Large intestine (tissue), 3 donors: Measurements from ENCODE around the gene RFFL. TPM values are rescaled to one million over a fixed set of nuclear protein-coding genes. Genes with fewer than 3 reads are reported as not detected.
"Not testable (repeated sequence)": the region's sequence is repeated elsewhere in the genome, so short reads cannot be mapped to it uniquely, and the experiment has no call there.

ENCODE experiments used
- DNase-seq, 2 donors: peaks; one replicate each; pipeline versions ENCODE4 v3.0.0 to v3.0.0-alpha.2; 2013
- H3K27ac ChIP-seq: one replicate; pipeline ENCODE4 v1.5.1; 2013; ENCODE audit warnings: low read length
- H3K27me3 ChIP-seq: 2 replicates; pipeline ENCODE4 v1.6.1; 2013; ENCODE audit warnings: low read length; ENCODE audit not compliant: control insufficient read depth, insufficient read depth
- H3K36me3 ChIP-seq: 2 replicates; pipeline ENCODE4 v1.6.1; 2013; ENCODE audit warnings: low read length; ENCODE audit not compliant: control insufficient read depth, insufficient read depth
- H3K4me1 ChIP-seq: one replicate; pipeline ENCODE4 v1.6.1; 2013; ENCODE audit warnings: low read length; ENCODE audit not compliant: control insufficient read depth, insufficient read depth
- H3K4me3 ChIP-seq: one replicate; pipeline ENCODE4 v1.5.1; 2013; ENCODE audit warnings: low read length
- H3K9me3 ChIP-seq: one replicate; pipeline ENCODE4 v1.6.1; 2013; ENCODE audit warnings: mild to moderate bottlenecking, low read depth, low read length, moderate library complexity; ENCODE audit not compliant: control insufficient read depth
- WGBS: methylation state at CpG from one replicate; pipeline ENCODE4 v1.1.5; 2013; ENCODE audit warnings: low lambda C conversion rate; ENCODE audit not compliant: insufficient coverage; 5-methylcytosine and 5-hydroxymethylcytosine counted together
- polyA plus RNA-seq: library from polyadenylated mRNA; unstranded; fragments of 120-200 nt; gene quantifications from one replicate; pipeline ENCODE4 v1.2.1, GENCODE V29; 2013

RFFL gene
- polyA plus RNA-seq, 1 donor, result 31.1 TPM

- not testable (repeated sequence) for H3K4me1 ChIP-seq, H3K9me3 ChIP-seq, H3K27ac ChIP-seq, DNase-seq, H3K4me3 ChIP-seq, H3K27me3 ChIP-seq
- no CpG with 5 or more reads among the region's 4 CpGs for WGBS
- peaks cover 24% of the 10 kb centered on the region for H3K36me3 ChIP-seq
These were observed 35.4 kb downstream of the RFFL start for GRCh38 chr17:35028097-35028496.

DNA sequence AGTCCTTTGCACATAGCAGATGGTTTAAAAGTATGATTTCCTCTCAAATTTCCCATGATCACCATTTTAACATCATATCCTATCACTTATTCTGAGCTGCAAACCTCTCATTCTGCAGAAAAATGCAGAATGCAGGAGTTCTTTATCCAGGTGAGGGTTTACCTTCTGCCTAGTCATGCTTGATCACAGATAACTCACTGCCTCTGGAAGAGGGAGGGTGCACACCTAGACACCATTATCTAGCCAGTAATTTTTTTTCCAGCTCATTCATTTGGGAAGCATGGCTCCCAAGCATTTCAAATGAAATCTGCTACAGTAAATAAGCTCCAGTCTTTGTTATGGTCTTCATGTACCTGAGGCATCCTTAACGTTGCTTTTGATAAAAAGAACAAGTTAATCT, 38.0 kb downstream of the RFFL start:
- no peak overlapping the region for H3K4me3 ChIP-seq
- no peaks in the 10 kb centered on the region for H3K27me3 ChIP-seq
- H3K36me3 ChIP-seq, result peaks cover 39% of the 10 kb centered on the region
- no peaks in the 10 kb centered on the region for H3K4me1 ChIP-seq
- no CpG with 5 or more reads among the region's 1 CpG for WGBS
- DNase-seq, result no peak
- no peak overlapping the region for H3K27ac ChIP-seq
- no peaks in the 10 kb centered on the region for H3K9me3 ChIP-seq

DNA sequence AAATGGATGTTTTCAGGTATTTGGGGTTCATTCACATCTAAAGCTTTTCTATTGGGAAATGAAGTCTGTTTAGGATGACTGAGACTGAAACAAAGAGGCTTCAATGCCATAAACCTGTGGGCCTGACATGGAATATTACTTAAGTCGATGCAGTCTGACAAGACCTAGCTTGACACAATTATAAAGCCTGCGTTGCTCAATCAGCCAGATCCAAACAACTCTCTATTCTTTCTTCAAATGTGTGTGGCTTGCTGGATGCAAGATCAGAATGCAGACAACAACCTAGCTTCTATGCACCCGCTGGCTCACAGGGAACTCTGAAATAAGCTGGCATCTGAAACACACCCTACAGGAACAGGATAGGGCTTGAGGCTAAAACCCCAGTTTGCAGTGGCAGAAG, 40.0 kb downstream of the RFFL start:
- H3K4me1 ChIP-seq, result no peaks in the 10 kb centered on the region
- WGBS, result no CpG with 5 or more reads among the region's 3 CpGs
- DNase-seq, result no peak
- no peak overlapping the region for H3K4me3 ChIP-seq
- H3K36me3 ChIP-seq, result peaks cover 50% of the 10 kb centered on the region
- H3K27me3 ChIP-seq, result no peaks in the 10 kb centered on the region
- no peaks in the 10 kb centered on the region for H3K9me3 ChIP-seq
- H3K27ac ChIP-seq, result no peak overlapping the region

GRCh38 chr17:35022536-35023063, 40.9 kb downstream of the RFFL start:
- Histone ChIP-seq H3K4me1 (no peaks in the 10 kb centered on the region), H3K9me3 (no peaks in the 10 kb centered on the region), H3K27me3 (no peaks in the 10 kb centered on the region), H3K36me3 (peaks cover 59% of the 10 kb centered on the region), H3K4me3 (no peak overlapping the region), H3K27ac (no peak overlapping the region)
- DNase-seq, result peak; percentile 38 to 40
- no CpG with 5 or more reads among the region's 8 CpGs for WGBS

DNA sequence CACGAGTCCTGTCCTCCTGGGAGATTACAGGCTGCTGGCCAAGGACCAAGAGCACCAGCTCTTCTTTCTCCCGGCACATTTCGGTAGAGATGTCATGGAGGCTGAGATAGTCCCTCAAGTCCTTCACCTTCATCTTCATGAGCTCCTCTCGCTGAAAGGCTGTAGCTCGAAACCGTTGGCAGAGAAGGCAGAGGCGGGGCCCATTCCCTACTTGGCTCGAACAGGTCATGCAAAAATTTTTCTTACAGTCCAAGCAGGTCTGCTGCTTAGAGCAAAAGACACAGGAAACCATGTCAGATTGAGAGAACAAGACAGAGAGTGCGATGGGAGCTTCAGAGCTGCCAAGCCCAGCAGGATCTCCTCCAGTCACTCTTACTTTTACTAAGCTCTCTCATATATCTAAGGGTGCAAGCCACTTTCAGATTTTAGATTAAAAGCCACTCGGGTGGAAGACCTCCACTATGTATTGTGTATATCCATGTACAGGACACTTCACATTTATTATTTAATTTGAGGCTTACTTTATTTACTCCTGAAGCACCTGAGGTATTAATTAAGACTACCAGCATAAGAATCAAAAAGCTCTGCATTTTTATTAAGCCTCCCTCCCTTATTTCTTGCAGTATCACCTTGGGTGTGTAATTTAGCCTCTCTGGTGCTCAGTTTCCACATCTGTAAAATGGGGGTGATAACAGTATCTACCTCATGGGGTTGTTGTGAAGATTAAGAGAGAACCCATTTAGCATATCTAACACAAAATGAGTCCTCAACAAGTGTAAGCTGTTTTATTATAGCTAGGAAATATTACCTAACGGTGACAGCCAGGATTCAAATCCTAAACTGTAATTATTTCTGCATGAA, 41.8 kb downstream of the RFFL start:
- no peaks in the 10 kb centered on the region for H3K27me3 ChIP-seq
- DNase-seq, result no peak
- H3K36me3 ChIP-seq, result peaks cover 68% of the 10 kb centered on the region
- H3K9me3 ChIP-seq, result no peaks in the 10 kb centered on the region
- 100% methylated on average over 1 of the region's 11 CpGs for WGBS
- H3K27ac ChIP-seq, result no peak overlapping the region
- no peak overlapping the region for H3K4me3 ChIP-seq
- no peaks in the 10 kb centered on the region for H3K4me1 ChIP-seq

DNA sequence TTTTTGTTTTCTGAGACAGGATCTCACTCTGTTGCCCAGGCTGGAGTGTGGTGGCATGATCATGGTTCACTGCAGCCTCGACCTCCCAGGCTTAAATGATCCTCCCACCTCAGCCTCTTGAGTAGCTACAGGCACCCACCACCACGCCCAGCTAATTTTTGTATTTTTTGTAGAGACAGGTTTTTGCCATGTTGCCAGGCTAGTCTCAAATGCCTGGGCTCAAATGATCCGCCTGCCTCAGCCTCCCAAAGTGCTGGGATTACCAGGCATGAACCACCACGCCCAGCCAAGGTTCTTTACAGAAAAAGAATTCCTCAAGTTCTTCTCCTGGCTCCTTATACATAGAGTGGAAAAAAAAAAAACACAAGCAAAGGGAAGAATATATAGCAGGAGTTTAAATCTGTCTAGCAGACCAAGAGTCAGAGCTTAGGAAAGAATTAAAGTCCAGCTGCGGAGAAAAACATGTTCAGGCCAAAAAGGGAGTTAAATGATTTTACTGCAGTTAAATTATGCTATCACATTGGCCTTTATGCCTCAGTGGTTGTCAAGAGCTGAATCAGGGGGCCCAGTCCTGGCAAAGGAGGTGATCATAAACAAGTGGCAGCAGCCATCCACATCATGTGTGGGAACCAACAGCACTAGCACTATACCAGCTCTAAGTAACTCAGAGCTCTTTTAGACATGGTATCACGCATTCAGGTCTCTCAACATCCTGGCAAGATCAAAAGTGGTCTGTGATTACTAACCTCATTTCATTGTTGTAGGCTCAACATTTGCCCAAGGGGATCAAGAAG, 43.9 kb downstream of the RFFL start:
- no peak overlapping the region for H3K4me3 ChIP-seq
- H3K27ac ChIP-seq, result no peak overlapping the region
- H3K4me1 ChIP-seq, result no peaks in the 10 kb centered on the region
- DNase-seq, result no peak
- no peaks in the 10 kb centered on the region for H3K9me3 ChIP-seq
- peaks cover 77% of the 10 kb centered on the region for H3K36me3 ChIP-seq
- 100% methylated on average over 1 of the region's 6 CpGs for WGBS
- no peaks in the 10 kb centered on the region for H3K27me3 ChIP-seq

GRCh38 chr17:35018814-35019213, 44.7 kb downstream of the RFFL start:
- WGBS, result no CpG with 5 or more reads among the region's 2 CpGs
- H3K36me3 ChIP-seq, result peaks cover 79% of the 10 kb centered on the region
- H3K27ac ChIP-seq, result no peak overlapping the region
- H3K4me1 ChIP-seq, result no peaks in the 10 kb centered on the region
- no peaks in the 10 kb centered on the region for H3K27me3 ChIP-seq
- H3K9me3 ChIP-seq, result no peaks in the 10 kb centered on the region
- no peak for DNase-seq
- H3K4me3 ChIP-seq, result no peak overlapping the region

DNA sequence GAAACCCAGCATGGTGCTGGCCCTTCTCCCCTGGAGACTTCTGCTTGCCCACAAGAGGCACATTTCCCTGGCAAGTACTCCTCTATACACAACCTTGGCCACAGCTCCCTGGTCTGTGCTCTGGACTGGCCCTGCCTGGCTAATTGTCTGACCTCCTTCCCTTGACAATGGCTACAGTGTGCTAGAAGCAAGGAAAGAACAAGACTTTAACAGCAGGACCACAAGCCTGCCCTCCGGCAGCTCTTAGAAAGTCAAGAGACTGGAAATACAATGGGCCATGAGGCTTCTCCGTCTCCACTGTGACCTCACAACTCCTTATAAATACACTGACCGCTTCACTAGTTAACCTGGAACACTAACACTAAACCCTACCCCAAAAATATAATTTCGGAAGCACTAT, 46.5 kb downstream of the RFFL start:
- no peak overlapping the region for H3K27ac ChIP-seq
- 100% methylated on average over 1 of the region's 4 CpGs for WGBS
- H3K27me3 ChIP-seq, result no peaks in the 10 kb centered on the region
- no peaks in the 10 kb centered on the region for H3K4me1 ChIP-seq
- H3K4me3 ChIP-seq, result no peak overlapping the region
- DNase-seq, result no peak
- peaks cover 78% of the 10 kb centered on the region for H3K36me3 ChIP-seq
- H3K9me3 ChIP-seq, result no peaks in the 10 kb centered on the region

GRCh38 chr17:35016369-35016768, 47.1 kb downstream of the RFFL start:
- peaks cover 76% of the 10 kb centered on the region for H3K36me3 ChIP-seq
- H3K9me3 ChIP-seq, result no peaks in the 10 kb centered on the region
- no peak for DNase-seq
- no peaks in the 10 kb centered on the region for H3K4me1 ChIP-seq
- no CpG with 5 or more reads among the region's 4 CpGs for WGBS
- no peak overlapping the region for H3K27ac ChIP-seq
- H3K27me3 ChIP-seq, result no peaks in the 10 kb centered on the region
- H3K4me3 ChIP-seq, result no peak overlapping the region

DNA sequence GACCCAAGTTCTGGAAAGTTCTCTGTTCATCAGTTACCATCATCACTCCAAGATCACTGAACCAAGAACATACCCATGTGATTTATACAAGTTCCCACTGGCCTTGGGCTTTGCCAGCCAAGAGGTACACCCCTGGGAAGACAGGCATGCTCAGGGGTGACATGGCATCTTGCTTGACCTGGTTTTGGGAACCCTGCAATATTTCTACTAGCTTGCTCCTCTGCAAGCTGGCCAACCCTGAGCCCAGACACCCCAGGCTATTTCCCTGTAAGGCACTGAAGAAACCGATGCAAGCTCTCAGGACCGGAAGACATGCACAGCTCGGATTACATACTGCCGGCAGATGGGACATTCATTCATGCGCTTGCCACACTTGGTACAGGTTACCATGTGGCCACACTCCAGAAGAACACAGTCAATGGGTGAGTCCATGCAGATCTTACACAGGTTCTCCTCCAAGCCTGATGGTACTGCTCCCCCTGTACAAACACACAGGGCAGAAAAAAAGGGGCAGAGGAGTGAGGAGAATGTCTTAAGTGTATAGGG, 51.8 kb downstream of the RFFL start:
- Histone ChIP-seq H3K4me3 (no peak overlapping the region), H3K27ac (no peak overlapping the region), H3K36me3 (peaks cover 70% of the 10 kb centered on the region), H3K9me3 (no peaks in the 10 kb centered on the region), H3K27me3 (no peaks in the 10 kb centered on the region), H3K4me1 (no peaks in the 10 kb centered on the region)
- DNase-seq, result no peak
- no CpG with 5 or more reads among the region's 5 CpGs for WGBS
